K562 (cell line): Measurements from ENCODE around the gene TINCR.

Source experiments
- JUND ChIP-seq, 2 experiments: IDR thresholded peaks; 2 replicates in 1 of 2; 3 replicates in 1 of 2; pipeline ENCODE4 v1.6.1; 2011; ENCODE audit warnings: borderline replicate concordance in 2 of 2, low read depth in 2 of 2, low read length in 2 of 2, improper control_type of control experiment in 1 of 2, missing biosample characterization in 1 of 2, missing genetic modification characterization in 1 of 2, missing genetic modification reagents in 1 of 2
- MYC ChIP-seq, 2 experiments: fragments of 250-450 bp in 1 of 2; sonication (Bioruptor Pico) in 1 of 2; IDR thresholded peaks; 2 replicates each; pipeline versions ENCODE4 v1.5.1 to v1.6.1; 2012 to 2021; ENCODE audit warnings: low read depth in 2 of 2, borderline replicate concordance in 1 of 2, improper control_type of control experiment in 1 of 2, low read length in 1 of 2, mild to moderate bottlenecking in 1 of 2, moderate library complexity in 1 of 2
- PRPF4 ChIP-seq: fragments of 200-400 bp; formaldehyde crosslinking; IDR thresholded peaks from one replicate; pipeline ENCODE4 v1.6.1; 2017; ENCODE audit warnings: low read length, low read depth, mild to moderate bottlenecking; ENCODE audit not compliant: insufficient read depth, poor library complexity, severe bottlenecking
- RAD21 ChIP-seq, 2 experiments: fragments of 250-450 bp in 1 of 2; fragments of 450-650 bp in 1 of 2; sonication (Bioruptor Pico) in 1 of 2; formaldehyde crosslinking in 1 of 2; IDR thresholded peaks in 1 of 2; conservative IDR thresholded peaks in 1 of 2; 2 replicates each; pipeline versions ENCODE4 v1.4.0 to v1.8.0; 2020 to 2022; ENCODE audit warnings: mild to moderate bottlenecking in 2 of 2, moderate library complexity in 1 of 2
- RBM22 ChIP-seq: fragments of 200-400 bp; formaldehyde crosslinking; IDR thresholded peaks from 2 replicates; pipeline ENCODE4 v1.6.1; 2018; ENCODE audit warnings: low read length, low read depth; ENCODE audit not compliant: poor library complexity, severe bottlenecking
- TF ChIP-seq, protein P1 (sequence below): fragments of 250-450 bp; sonication (Bioruptor Pico); IDR thresholded peaks from 2 replicates; pipeline ENCODE4 v1.8.0; 2022; ENCODE audit warnings: inconsistent platforms
- TF ChIP-seq, protein P2 (sequence below), 3 experiments: IDR thresholded peaks in 2 of 3; conservative IDR thresholded peaks in 1 of 3; 2 replicates each; pipeline ENCODE4 v1.5.1; 2011 to 2012; ENCODE audit warnings: low read length in 3 of 3, mild to moderate bottlenecking in 3 of 3, control low read depth in 2 of 3, improper control_type of control experiment in 1 of 3, inconsistent platforms in 1 of 3, low read depth in 1 of 3, mixed read lengths in 1 of 3, moderate library complexity in 1 of 3; ENCODE audit not compliant: insufficient read depth in 2 of 3
- TF ChIP-seq, protein P3 (sequence below): fragments of 150-350 bp; IDR thresholded peaks from 2 replicates; pipeline ENCODE4 v1.6.1; 2014; ENCODE audit warnings: low read depth, mild to moderate bottlenecking, low read length, borderline replicate concordance
- TF ChIP-seq, protein P4 (sequence below): fragments of 450-650 bp; IDR thresholded peaks from 2 replicates; pipeline ENCODE4 v1.6.1; 2016; ENCODE audit warnings: borderline replicate concordance
- TF ChIP-seq, protein P5 (sequence below): fragments of 250-450 bp; sonication (Bioruptor Pico); IDR thresholded peaks from 2 replicates; pipeline ENCODE4 v1.5.0; 2021
- TF ChIP-seq, protein P6 (sequence below), 2 experiments: fragments of 450-650 bp; conservative IDR thresholded peaks; 2 replicates each; pipeline ENCODE4 v1.6.1; 2017; ENCODE audit warnings: mild to moderate bottlenecking in 2 of 2, moderate library complexity in 2 of 2
- TF ChIP-seq, protein P7 (sequence below): sonication (generic); formaldehyde crosslinking; IDR thresholded peaks from 2 replicates; pipeline ENCODE4 v1.8.1; 2023; ENCODE audit warnings: mild to moderate bottlenecking, missing genetic modification reagents

DNA sequence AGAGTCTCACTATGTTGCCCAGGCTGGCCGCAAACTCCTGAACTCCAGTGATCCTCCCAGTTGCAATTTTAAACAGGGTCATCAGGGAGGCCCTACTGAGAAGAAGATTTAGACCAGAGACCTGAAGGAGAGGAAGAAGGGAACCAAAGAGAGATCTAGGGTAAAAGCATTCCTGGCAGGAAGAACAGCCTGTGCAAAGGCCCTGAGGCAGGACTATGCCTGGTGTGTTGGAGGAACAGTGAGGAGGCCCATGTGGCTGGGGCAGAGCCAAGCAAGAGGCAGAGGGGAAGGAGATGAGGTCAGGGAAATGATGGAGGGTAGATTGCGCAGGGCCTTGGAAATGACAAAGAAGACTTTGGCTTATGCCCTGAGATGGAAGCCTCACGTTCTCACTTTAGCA lies 34.5 kb downstream of the TINCR start:
- TF ChIP-seq PRPF4 (no peak), RAD21 (CRISPR knock-in tag; conservative IDR thresholded peaks at IDR 0.05 in 1 of 2, IDR thresholded peaks at IDR 0.05 in 1 of 2) (no peak), RBM22 (no peak), JUND (IDR thresholded peaks at IDR 0.05; ENCODE audit: borderline replicate concordance, low read depth, low read length) (no peak), JUND (tag; IDR thresholded peaks at IDR 0.05; ENCODE audit: borderline replicate concordance, low read depth, low read length) (no peak), MYC (IDR thresholded peaks at IDR 0.05; ENCODE audit: low read depth, low read length) (no peak), MYC (CRISPR knock-in tag; IDR thresholded peaks at IDR 0.05; ENCODE audit: borderline replicate concordance, low read depth) (no peak)
- TF ChIP-seq, protein P1, sequence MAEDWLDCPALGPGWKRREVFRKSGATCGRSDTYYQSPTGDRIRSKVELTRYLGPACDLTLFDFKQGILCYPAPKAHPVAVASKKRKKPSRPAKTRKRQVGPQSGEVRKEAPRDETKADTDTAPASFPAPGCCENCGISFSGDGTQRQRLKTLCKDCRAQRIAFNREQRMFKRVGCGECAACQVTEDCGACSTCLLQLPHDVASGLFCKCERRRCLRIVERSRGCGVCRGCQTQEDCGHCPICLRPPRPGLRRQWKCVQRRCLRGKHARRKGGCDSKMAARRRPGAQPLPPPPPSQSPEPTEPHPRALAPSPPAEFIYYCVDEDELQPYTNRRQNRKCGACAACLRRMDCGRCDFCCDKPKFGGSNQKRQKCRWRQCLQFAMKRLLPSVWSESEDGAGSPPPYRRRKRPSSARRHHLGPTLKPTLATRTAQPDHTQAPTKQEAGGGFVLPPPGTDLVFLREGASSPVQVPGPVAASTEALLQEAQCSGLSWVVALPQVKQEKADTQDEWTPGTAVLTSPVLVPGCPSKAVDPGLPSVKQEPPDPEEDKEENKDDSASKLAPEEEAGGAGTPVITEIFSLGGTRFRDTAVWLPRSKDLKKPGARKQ (CRISPR knock-in tag) = no peak
- TF ChIP-seq, protein P2, sequence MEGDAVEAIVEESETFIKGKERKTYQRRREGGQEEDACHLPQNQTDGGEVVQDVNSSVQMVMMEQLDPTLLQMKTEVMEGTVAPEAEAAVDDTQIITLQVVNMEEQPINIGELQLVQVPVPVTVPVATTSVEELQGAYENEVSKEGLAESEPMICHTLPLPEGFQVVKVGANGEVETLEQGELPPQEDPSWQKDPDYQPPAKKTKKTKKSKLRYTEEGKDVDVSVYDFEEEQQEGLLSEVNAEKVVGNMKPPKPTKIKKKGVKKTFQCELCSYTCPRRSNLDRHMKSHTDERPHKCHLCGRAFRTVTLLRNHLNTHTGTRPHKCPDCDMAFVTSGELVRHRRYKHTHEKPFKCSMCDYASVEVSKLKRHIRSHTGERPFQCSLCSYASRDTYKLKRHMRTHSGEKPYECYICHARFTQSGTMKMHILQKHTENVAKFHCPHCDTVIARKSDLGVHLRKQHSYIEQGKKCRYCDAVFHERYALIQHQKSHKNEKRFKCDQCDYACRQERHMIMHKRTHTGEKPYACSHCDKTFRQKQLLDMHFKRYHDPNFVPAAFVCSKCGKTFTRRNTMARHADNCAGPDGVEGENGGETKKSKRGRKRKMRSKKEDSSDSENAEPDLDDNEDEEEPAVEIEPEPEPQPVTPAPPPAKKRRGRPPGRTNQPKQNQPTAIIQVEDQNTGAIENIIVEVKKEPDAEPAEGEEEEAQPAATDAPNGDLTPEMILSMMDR (IDR thresholded peaks at IDR 0.05 in 2 of 3, conservative IDR thresholded peaks at IDR 0.05 in 1 of 3; ENCODE audit: insufficient read depth in 2 of 3, low read depth in 1 of 3, low read length in 3 of 3) = no peak
- TF ChIP-seq, protein P3, sequence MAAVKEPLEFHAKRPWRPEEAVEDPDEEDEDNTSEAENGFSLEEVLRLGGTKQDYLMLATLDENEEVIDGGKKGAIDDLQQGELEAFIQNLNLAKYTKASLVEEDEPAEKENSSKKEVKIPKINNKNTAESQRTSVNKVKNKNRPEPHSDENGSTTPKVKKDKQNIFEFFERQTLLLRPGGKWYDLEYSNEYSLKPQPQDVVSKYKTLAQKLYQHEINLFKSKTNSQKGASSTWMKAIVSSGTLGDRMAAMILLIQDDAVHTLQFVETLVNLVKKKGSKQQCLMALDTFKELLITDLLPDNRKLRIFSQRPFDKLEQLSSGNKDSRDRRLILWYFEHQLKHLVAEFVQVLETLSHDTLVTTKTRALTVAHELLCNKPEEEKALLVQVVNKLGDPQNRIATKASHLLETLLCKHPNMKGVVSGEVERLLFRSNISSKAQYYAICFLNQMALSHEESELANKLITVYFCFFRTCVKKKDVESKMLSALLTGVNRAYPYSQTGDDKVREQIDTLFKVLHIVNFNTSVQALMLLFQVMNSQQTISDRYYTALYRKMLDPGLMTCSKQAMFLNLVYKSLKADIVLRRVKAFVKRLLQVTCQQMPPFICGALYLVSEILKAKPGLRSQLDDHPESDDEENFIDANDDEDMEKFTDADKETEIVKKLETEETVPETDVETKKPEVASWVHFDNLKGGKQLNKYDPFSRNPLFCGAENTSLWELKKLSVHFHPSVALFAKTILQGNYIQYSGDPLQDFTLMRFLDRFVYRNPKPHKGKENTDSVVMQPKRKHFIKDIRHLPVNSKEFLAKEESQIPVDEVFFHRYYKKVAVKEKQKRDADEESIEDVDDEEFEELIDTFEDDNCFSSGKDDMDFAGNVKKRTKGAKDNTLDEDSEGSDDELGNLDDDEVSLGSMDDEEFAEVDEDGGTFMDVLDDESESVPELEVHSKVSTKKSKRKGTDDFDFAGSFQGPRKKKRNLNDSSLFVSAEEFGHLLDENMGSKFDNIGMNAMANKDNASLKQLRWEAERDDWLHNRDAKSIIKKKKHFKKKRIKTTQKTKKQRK = no peak
- TF ChIP-seq, protein P4, sequence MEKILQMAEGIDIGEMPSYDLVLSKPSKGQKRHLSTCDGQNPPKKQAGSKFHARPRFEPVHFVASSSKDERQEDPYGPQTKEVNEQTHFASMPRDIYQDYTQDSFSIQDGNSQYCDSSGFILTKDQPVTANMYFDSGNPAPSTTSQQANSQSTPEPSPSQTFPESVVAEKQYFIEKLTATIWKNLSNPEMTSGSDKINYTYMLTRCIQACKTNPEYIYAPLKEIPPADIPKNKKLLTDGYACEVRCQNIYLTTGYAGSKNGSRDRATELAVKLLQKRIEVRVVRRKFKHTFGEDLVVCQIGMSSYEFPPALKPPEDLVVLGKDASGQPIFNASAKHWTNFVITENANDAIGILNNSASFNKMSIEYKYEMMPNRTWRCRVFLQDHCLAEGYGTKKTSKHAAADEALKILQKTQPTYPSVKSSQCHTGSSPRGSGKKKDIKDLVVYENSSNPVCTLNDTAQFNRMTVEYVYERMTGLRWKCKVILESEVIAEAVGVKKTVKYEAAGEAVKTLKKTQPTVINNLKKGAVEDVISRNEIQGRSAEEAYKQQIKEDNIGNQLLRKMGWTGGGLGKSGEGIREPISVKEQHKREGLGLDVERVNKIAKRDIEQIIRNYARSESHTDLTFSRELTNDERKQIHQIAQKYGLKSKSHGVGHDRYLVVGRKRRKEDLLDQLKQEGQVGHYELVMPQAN = no peak
- TF ChIP-seq, protein P5, sequence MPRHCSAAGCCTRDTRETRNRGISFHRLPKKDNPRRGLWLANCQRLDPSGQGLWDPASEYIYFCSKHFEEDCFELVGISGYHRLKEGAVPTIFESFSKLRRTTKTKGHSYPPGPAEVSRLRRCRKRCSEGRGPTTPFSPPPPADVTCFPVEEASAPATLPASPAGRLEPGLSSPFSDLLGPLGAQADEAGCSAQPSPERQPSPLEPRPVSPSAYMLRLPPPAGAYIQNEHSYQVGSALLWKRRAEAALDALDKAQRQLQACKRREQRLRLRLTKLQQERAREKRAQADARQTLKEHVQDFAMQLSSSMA (CRISPR knock-in tag) = no peak
- TF ChIP-seq, protein P6, sequence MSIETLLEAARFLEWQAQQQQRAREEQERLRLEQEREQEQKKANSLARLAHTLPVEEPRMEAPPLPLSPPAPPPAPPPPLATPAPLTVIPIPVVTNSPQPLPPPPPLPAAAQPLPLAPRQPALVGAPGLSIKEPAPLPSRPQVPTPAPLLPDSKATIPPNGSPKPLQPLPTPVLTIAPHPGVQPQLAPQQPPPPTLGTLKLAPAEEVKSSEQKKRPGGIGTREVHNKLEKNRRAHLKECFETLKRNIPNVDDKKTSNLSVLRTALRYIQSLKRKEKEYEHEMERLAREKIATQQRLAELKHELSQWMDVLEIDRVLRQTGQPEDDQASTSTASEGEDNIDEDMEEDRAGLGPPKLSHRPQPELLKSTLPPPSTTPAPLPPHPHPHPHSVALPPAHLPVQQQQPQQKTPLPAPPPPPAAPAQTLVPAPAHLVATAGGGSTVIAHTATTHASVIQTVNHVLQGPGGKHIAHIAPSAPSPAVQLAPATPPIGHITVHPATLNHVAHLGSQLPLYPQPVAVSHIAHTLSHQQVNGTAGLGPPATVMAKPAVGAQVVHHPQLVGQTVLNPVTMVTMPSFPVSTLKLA (conservative IDR thresholded peaks at IDR 0.05) = no peak
- TF ChIP-seq, protein P7, sequence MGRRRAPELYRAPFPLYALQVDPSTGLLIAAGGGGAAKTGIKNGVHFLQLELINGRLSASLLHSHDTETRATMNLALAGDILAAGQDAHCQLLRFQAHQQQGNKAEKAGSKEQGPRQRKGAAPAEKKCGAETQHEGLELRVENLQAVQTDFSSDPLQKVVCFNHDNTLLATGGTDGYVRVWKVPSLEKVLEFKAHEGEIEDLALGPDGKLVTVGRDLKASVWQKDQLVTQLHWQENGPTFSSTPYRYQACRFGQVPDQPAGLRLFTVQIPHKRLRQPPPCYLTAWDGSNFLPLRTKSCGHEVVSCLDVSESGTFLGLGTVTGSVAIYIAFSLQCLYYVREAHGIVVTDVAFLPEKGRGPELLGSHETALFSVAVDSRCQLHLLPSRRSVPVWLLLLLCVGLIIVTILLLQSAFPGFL (CRISPR knock-in tag) = no peak
